Suprapubic skin (tissue), 4 donors: ENCODE results near the gene VGLL2. TPM values are rescaled to one million over a fixed set of nuclear protein-coding genes. Genes with fewer than 3 reads are reported as not detected.

Source experiments
- DNase-seq, 2 donors: peaks; one replicate each; pipeline ENCODE4 v3.0.0-alpha.2; 2019; ENCODE audit warnings: low spot score in 2 of 2
- H3K27ac ChIP-seq: fragments of 200-600 bp; sonication (generic); one replicate; pipeline ENCODE4 v1.5.1; 2019
- H3K27me3 ChIP-seq: fragments of 200-600 bp; sonication (generic); one replicate; pipeline ENCODE4 v1.5.1; 2019
- H3K36me3 ChIP-seq: fragments of 200-600 bp; sonication (generic); one replicate; pipeline ENCODE4 v1.5.1; 2019
- H3K4me1 ChIP-seq: fragments of 200-600 bp; sonication (generic); one replicate; pipeline ENCODE4 v1.5.1; 2019
- H3K4me3 ChIP-seq: fragments of 200-600 bp; sonication (generic); one replicate; pipeline ENCODE4 v1.5.1; 2019; ENCODE audit warnings: mild to moderate bottlenecking
- H3K9me3 ChIP-seq: fragments of 200-600 bp; sonication (generic); one replicate; pipeline ENCODE4 v1.5.1; 2019
- CTCF ChIP-seq, 2 donors: fragments of 200-600 bp in 1 of 2; fragments of 450-650 bp in 1 of 2; sonication (generic) in 1 of 2; IDR thresholded peaks; one replicate each; pipeline ENCODE4 v1.5.1; 2016 to 2019; ENCODE audit warnings: antibody characterized with exemption in 2 of 2, mild to moderate bottlenecking in 1 of 2, moderate library complexity in 1 of 2
- EP300 ChIP-seq: sonication (generic); formaldehyde crosslinking; IDR thresholded peaks from one replicate; pipeline ENCODE4 v1.6.1; 2017; ENCODE audit warnings: antibody characterized with exemption
- POLR2A ChIP-seq, 2 donors: fragments of 450-650 bp; IDR thresholded peaks; one replicate each; pipeline ENCODE4 v1.6.1; 2017; ENCODE audit warnings: antibody characterized with exemption in 2 of 2, mild to moderate bottlenecking in 2 of 2, moderate library complexity in 2 of 2
- POLR2AphosphoS5 ChIP-seq, 3 donors: sonication (generic); formaldehyde crosslinking; IDR thresholded peaks; one replicate each; pipeline ENCODE4 v1.6.1; 2017; ENCODE audit warnings: antibody characterized with exemption in 3 of 3
- WGBS: methylation state at CpG from one replicate; pipeline ENCODE4 v1.1.5; 2018; 5-methylcytosine and 5-hydroxymethylcytosine counted together
- total RNA-seq, 4 donors: library from RNA; depleted of rRNA; stranded (reverse); fragments of >200 nt; gene quantifications; one replicate each; pipeline ENCODE4 v1.1.0, GENCODE V29; 2016

The VGLL2 gene
- total RNA-seq, 4 donors from 2014 or later, result not detected

GRCh38 chr6:117309611-117310010, 44.3 kb downstream of the VGLL2 start:
- Histone ChIP-seq H3K36me3 (no peaks in the 10 kb centered on the region), H3K9me3 (no peaks in the 10 kb centered on the region), H3K27ac (no peak overlapping the region), H3K27me3 (no peaks in the 10 kb centered on the region), H3K4me1 (no peaks in the 10 kb centered on the region), H3K4me3 (no peak overlapping the region)
- DNase-seq, result no peak
- TF ChIP-seq POLR2AphosphoS5 (IDR thresholded peaks at IDR 0.05) (no peak), CTCF (IDR thresholded peaks at IDR 0.05) (no peak), EP300 (no peak), POLR2A (IDR thresholded peaks at IDR 0.05) (no peak)

- Histone ChIP-seq H3K27ac (no peak overlapping the region), H3K4me3 (no peak overlapping the region), H3K4me1 (no peaks in the 10 kb centered on the region), H3K36me3 (no peaks in the 10 kb centered on the region), H3K9me3 (no peaks in the 10 kb centered on the region), H3K27me3 (no peaks in the 10 kb centered on the region)
- TF ChIP-seq CTCF (IDR thresholded peaks at IDR 0.05) (no peak), POLR2A (IDR thresholded peaks at IDR 0.05) (no peak), POLR2AphosphoS5 (IDR thresholded peaks at IDR 0.05) (no peak), EP300 (no peak)
- no peak for DNase-seq
- 80% methylated on average over 3 of the region's 3 CpGs for WGBS
Measured at GRCh38 chr6:117311310-117311709, 46.0 kb downstream of the VGLL2 start.

- no peaks in the 10 kb centered on the region for H3K36me3 ChIP-seq
- H3K4me3 ChIP-seq, result no peak overlapping the region
- H3K4me1 ChIP-seq, result no peaks in the 10 kb centered on the region
- H3K9me3 ChIP-seq, result no peaks in the 10 kb centered on the region
- DNase-seq, result no peak
- 88% methylated on average over 1 of the region's 1 CpG for WGBS
- H3K27me3 ChIP-seq, result no peaks in the 10 kb centered on the region
- no peak for TF ChIP-seq POLR2AphosphoS5 (IDR thresholded peaks at IDR 0.05)
- no peak for TF ChIP-seq EP300
- TF ChIP-seq POLR2A (IDR thresholded peaks at IDR 0.05), result no peak
- TF ChIP-seq CTCF (IDR thresholded peaks at IDR 0.05), result no peak
- no peak overlapping the region for H3K27ac ChIP-seq
Measured at GRCh38 chr6:117311726-117312125, 46.4 kb downstream of the VGLL2 start.

GRCh38 chr6:117317261-117317660, 51.9 kb downstream of the VGLL2 start:
- no peaks in the 10 kb centered on the region for H3K27me3 ChIP-seq
- no peak overlapping the region for H3K4me3 ChIP-seq
- no peak overlapping the region for H3K27ac ChIP-seq
- WGBS, result 37% methylated on average over 4 of the region's 4 CpGs
- no peaks in the 10 kb centered on the region for H3K9me3 ChIP-seq
- TF ChIP-seq POLR2A (IDR thresholded peaks at IDR 0.05) (no peak), CTCF (IDR thresholded peaks at IDR 0.05) (no peak), EP300 (no peak), POLR2AphosphoS5 (IDR thresholded peaks at IDR 0.05) (no peak)
- no peaks in the 10 kb centered on the region for H3K36me3 ChIP-seq
- DNase-seq, result no peak
- no peaks in the 10 kb centered on the region for H3K4me1 ChIP-seq

Other genes starting within 250 kb of the VGLL2 start
- 1 to 10 TPM in 1 of 4 donors, under 1 TPM in 3; 0.49 to 2.8 (median 0.69) TPM for gene ROS1, start 160.4 kb downstream of the VGLL2 start, total RNA-seq
- 10 to 100 TPM in 1 of 4 donors, 1 to 10 TPM in 3; 3.6 to 15.7 (median 4.9) TPM for gene DCBLD1, start 217.1 kb downstream of the VGLL2 start, total RNA-seq